Amygdala (tissue), 56 donors: ENCODE data around the gene SLN.

ENCODE experiments used
- DNase-seq, 56 donors: peaks; one replicate each; lab custom pipeline; 2025; lab: John Stamatoyannopoulos, UW

The SLN gene

DNA sequence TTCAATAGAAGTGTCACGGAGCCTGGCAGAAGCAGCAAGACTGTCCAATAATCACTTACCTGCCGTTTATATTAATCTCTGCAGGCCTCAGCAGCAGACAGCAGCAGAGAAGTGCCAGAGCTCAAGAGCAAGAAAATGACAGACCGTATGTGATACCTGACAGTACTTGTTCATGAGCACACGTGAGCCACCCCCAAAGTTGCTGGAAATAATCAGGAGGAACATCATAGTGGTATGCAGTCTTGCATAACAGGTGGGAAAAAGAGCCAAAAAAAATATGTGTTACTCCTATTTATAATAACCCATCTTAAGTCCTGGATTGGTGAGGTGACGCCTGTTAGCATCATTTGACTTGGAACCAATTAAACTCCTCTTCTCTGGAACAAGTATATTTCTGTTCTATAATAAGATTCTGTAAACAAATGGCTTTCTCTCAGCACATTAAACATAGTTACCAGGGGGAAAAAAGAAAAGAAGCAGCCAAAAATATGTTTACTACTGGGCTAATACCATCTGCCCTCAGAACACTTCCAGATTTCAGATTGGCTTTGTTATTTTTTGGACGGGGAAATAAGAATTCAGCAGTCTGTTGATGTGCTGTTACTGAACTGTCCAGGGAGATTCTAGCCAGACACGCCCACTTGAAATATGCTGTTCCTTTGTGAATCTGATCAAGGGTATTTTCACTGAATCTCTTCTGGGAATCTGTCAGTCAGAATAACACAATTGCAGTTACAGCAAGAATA, 7.9 kb upstream of the SLN start:
- peak in 1 of 56 donors; percentile 17 for DNase-seq

DNA sequence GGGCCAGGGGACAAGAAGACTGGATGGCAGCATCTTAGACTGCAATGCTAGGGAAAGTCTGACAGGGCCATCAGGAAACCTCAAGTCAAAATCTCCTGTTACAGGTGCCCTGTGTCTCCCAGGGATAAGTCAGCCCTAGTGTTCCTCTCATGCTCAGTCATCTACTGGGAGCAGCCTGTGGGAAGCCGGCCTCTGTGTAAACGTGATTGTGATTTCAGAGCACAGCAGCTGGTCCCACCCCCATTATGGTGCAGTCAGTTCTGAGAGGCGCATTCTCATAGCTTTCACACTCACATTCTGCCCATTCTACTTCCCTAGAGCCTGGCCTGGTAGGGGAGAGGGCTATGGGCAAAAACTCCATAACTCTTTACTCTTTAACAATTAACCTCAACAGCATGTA, 7.2 kb upstream of the SLN start:
- peak in 1 of 56 donors; percentile 5 for DNase-seq

GRCh38 chr11:107716884-107717532, 5.2 kb upstream of the SLN start:
- DNase-seq: no peak

GRCh38 chr11:107713009-107713408, 1.2 kb upstream of the SLN start:
- peak in 1 of 56 donors; percentile 5 for DNase-seq

DNA sequence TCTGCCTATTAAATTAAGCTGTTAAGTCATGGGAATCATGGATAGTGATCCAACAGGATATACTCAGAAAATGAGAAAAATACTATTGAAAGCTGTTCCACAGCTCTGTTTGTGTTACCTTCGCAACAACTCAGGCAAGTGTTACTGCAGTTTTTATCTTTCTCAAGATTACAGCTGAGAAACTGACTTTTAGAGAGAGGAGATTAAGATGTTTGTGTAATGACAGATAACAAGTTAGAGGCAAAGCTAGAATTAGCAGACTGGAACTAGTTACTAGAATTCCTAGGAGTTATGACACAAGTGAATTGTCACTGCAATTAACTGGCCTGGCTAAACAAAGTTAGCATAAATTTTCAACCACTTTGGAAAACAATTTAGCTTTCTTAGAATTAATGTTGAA, 1.6 kb downstream of the SLN start:
- no peak for DNase-seq

GRCh38 chr11:107708792-107709191, 3.1 kb downstream of the SLN start:
- no peak for DNase-seq

DNA sequence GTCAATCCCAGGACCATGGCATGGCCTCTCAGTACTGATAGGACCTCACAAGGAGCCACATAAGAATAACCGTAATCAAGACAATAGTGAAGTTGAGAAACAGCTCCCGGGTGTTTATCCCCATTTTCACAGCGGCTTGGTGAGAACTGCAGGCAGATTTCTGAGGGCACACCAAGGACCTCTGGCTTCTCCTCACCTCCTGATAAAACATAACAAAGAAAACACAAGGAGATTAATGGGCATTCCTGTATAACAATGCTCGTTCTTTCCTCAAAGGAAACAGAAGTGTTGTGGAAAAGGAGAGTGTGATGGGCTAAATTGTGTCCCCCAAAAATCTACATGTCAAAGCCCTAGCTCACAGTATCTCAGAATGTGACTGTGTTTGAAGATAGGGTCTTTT, 4.0 kb downstream of the SLN start:
- DNase-seq: no peak

DNA sequence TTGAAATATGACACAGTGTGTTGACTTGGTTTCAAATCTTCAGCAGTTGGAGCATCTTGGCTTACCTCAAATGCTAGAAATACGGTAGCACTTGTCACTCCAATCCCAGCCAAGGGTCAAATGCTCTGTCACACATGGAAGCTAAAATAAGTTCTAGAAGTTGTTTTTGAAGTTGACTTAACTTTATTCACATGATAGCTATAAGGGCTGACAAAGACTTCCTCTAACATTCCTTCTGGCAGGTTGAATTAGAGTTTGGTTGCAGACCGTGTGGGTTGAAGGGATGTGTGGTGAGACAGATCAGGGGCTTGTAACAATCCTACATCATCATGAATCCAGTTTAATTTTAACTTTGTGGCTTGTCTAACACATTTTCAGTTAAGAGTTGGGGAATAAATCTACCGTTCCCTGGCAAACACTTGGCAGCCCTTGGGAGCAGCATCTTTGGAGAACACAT, 4.6 kb downstream of the SLN start:
- DNase-seq: no peak

DNA sequence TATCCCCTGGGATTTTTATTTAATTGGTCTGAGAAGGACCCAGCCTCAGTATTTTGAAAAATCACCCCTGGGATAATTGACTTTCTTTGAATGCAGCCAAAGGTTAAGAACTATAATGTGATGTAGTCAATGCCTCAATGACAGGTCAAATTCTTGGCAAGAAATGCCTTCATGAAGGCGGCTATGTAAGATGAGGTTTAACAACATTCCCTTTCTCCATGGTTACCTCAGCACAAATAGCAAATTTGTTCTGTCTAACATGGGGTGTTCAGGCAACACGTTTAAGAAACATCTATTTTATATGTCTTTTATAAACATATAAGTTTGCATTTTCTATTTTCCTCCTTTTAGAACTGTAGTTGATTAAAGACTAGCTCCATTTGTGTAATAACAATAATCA, 5.3 kb downstream of the SLN start:
- DNase-seq: no peak

DNA sequence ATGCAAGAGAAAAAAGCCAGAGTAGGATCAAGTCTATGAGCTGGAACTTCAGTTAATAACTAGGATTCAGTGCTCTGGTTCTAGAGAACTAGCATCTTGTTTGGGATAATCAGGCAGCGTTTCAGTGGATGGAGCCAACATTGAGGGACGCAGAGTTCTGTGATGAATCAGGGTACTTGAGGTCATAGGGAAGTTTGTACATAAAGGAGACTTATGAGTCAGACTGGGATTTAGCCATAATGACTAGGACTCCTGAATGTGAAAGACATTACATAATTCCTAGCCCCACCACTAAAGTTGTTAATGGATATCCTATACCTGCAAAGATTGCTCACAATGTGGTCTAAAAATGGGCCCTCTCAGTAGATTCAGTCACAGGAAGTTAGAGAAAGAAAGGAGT, 6.8 kb downstream of the SLN start:
- DNase-seq: no peak

- no peak for DNase-seq
Observed at GRCh38 chr11:107704451-107704850, 7.4 kb downstream of the SLN start.

DNA sequence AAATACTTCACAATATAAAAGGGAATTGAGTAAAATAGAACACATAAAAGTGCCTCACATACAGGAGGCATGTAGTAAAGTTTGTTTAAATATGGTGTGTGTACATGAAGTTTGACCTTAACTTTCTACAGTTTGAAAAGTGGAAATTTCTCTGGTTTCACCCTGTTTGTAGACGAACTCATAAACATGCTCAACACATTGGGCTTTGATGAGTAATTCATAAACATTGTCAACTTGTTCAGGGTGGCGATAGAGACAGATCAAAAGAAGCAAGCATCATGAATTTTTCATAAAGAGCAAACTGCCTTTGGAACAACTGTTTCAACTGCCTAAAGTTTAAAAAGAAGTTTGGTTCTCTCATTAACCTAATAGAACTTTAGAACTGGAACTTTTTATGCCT, 9.1 kb downstream of the SLN start:
- DNase-seq: no peak

- DNase-seq: no peak
Observed at GRCh38 chr11:107702109-107702660, 9.7 kb downstream of the SLN start.

- no peak for DNase-seq
Observed at GRCh38 chr11:107699371-107700285, 12.2 kb downstream of the SLN start.

DNA sequence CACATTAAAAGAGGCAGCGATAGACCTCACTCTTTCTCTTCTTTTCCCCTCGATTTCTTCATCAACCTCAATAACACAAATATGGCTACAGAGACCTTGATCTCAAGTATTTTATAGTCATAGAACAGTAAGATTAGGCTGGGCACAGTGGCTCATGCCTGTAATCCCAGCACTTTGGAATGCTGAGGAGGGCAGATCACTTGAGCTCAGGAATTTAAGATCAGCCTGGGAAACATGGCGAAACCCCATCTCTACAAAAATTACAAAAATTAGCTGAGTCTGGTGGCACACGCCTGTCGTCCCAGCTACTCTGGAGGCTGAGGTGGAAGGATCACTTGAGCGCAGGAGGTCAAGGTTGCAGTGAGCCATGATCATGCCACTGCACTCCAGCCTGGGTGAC, 14.6 kb downstream of the SLN start:
- DNase-seq: no peak

DNA sequence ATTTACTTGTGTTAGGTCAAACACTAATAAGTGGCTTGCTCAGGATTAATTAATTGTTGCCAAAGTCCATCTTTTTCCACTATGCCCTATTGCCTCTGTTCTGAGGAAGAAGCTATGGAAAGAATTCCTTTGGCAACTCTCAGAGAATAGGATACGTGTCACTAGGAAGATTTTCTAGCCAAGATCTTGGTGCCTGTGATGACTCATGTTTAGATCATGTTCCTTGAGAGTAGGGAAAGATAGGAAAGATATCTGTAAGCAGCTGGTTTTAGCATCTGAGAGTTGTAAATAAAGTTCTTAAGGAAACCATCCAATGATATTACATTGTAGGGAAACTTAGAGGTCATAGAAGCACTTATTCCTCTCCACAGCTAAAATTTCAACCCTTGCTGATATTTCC, 15.7 kb downstream of the SLN start:
- no peak for DNase-seq

- no peak for DNase-seq
Observed at GRCh38 chr11:107695446-107695845, 16.4 kb downstream of the SLN start.

DNA sequence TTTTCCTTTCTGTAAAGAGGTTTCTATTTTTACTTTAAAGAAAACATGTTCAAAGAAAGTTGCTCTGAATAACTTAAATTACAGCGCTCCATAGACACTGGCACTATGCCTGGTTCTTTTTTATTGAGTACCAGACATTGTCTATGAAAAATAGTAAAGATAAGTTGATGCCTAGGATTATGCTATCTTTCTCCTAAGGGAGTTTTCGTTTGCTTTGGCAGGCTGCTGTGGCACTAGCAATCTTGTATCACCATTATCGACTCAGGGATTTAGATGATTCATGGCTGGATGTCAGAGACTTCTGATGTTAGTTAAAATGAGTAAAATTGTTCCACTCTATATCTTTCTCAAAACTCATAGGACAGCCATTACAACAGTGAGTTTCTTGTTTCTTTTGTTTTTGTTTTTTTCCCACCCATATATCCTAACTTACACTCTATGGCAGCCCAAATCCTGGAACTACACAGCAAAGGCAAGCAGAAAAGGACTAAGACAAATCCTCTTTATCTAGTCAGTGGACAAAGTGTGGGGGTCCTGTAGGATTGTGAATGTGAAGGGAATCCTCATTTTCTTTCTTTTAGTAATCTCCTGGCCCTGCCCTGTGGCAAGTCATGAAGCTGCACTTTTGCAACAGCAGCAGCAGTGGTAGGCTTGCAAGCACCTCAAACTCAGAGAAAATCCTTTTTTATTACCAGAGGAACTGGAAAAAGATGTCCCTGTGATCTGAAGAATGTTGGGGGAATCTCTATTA, 20.7 kb downstream of the SLN start:
- DNase-seq: no peak

DNA sequence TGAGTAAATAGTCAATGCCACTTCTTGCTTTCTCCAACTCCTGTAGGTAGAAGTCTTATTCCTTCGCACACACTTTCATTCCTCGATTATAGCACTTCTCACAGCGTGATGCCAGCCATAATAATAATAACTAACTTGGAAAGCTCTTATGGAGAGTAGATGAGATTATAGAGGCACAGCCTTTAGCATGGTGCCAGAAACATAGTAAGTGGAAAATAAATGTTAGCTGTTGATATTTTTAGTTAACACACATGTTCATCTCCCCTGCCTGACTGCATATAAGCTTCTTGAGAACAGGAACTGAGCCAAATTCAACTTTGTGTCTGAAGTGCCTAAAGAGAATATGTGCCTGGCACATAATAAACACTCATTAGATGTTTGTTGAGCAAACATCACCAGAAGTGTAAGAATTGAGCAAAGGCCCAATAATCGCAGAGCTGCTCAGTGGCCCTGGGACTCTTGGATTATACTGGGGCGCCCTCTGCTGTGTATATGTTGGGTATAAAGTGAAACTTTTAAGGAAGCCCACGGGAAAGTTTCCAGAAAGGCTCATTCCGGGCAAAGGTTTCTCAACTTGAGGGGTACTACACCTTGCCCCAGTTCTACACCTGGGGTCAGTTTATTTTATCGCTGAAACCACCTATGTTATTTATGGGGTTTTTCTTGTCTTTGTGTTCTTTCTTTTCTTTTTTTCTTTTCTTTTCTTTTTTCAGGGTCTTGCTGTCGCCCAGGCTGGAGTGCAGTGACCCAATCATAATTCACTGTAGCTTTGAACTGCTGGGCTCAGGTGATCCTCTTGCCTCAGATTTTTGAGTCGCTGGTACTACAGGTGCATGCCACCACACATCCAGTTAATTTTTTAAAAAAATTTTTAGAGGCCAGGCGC, 22.3 kb downstream of the SLN start:
- DNase-seq: peak in 46 of 56 donors; percentile 4 to 89 (median 34)
